ENCODE measurements around the gene AP1S3.

Gene AP1S3

GRCh38 chr2:223732346-223732745 lies 105.0 kb downstream of the AP1S3 start (continued):
- TF ChIP-seq TSHZ2 (CRISPR knock-in tag; IDR thresholded peaks at IDR 0.05) (no peak), ZC3H10 (CRISPR knock-in tag; IDR thresholded peaks at IDR 0.05) (no peak), TCF4 (CRISPR knock-in tag; IDR thresholded peaks at IDR 0.05; ENCODE audit: borderline replicate concordance) (no peak), ZNF565 (CRISPR knock-in tag; conservative IDR thresholded peaks at IDR 0.05; ENCODE audit: low read depth) (no peak), TOX (CRISPR knock-in tag; IDR thresholded peaks at IDR 0.05; ENCODE audit: borderline replicate concordance) (no peak), PPARA (CRISPR knock-in tag; IDR thresholded peaks at IDR 0.05; ENCODE audit: borderline replicate concordance) (no peak), ISL1 (CRISPR knock-in tag; IDR thresholded peaks at IDR 0.05) (no peak), SNAI2 (CRISPR knock-in tag; IDR thresholded peaks at IDR 0.05) (no peak)

GRCh38 chr2:223731503-223731902 lies 105.9 kb downstream of the AP1S3 start:
- no peak for TF ChIP-seq RARB (CRISPR knock-in tag; IDR thresholded peaks at IDR 0.05)
- no peak for ATAC-seq

- TF ChIP-seq SNAI2 (CRISPR knock-in tag; IDR thresholded peaks at IDR 0.05) (no peak), ZFP3 (CRISPR knock-in tag; IDR thresholded peaks at IDR 0.05) (no peak), RARB (CRISPR knock-in tag; IDR thresholded peaks at IDR 0.05) (no peak), POU6F1 (CRISPR knock-in tag; IDR thresholded peaks at IDR 0.05; ENCODE audit: borderline replicate concordance, low read depth) (no peak), ZFP30 (CRISPR knock-in tag; IDR thresholded peaks at IDR 0.05) (no peak), ZNF8 (CRISPR knock-in tag; IDR thresholded peaks at IDR 0.05) (no peak)
- no peak for ATAC-seq
Observed at GRCh38 chr2:223729781-223730180, 107.6 kb downstream of the AP1S3 start.

- TF ChIP-seq ARNTL (CRISPR knock-in tag; IDR thresholded peaks at IDR 0.05; ENCODE audit: borderline replicate concordance, low read depth) (no peak), ZFP3 (CRISPR knock-in tag; IDR thresholded peaks at IDR 0.05) (0 out of 2 replicates have a peak, but pooled peaks have one; percentile 12)
- ATAC-seq = peak; percentile 31
Observed at GRCh38 chr2:223727562-223727961, 109.8 kb downstream of the AP1S3 start.

DNA sequence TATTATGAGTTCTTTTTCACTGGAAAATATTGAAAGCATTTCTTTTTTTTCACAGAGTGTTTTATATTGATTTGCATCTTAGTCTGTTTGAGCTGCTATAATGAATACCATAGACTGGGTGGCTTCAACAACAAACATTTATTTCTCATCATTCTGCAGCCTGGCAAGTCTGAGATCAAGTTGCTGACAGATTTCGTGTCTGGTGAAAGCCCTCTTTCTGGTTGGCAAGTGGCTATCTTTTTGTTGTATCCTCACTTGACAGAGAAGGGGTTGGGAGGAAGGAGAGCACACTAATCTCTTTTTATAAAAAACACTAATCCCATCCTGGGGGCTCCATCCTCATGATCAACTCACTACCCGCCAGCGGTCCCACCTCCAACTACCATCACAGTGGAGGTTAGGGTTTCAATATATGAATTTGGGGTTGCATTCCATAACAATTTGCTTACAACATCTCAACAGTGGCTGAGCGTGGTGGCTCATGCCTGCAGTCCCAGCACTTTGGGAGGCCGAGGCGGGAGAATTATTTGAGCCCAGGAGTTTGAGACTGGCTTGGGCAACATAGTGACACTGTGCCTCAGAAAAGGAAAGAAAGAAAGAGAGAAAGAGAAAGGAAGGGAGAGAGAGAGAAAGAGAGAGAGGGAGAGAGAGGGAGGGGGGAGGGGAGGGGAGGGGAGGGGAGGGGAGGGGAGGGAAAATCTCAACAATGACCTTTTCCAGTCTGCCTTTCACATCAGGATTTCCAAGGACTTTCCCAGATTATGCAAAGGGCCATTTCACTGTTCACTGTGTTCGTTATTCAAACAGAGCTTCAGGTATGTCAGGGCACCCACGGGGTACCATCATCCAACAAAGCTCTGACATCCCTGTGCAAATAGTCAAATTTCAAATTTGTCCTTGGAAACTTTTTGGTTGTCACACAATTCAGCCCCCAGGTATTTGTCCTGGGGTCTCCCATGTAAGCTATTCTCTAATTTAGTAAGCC lies 111.1 kb downstream of the AP1S3 start:
- peak; percentile 10 for ATAC-seq
- TF ChIP-seq PPARA (CRISPR knock-in tag; IDR thresholded peaks at IDR 0.05; ENCODE audit: borderline replicate concordance) (no peak), CSDC2 (CRISPR knock-in tag; IDR thresholded peaks at IDR 0.05) (0 out of 2 replicates have a peak, but pooled peaks have one; percentile 46)

DNA sequence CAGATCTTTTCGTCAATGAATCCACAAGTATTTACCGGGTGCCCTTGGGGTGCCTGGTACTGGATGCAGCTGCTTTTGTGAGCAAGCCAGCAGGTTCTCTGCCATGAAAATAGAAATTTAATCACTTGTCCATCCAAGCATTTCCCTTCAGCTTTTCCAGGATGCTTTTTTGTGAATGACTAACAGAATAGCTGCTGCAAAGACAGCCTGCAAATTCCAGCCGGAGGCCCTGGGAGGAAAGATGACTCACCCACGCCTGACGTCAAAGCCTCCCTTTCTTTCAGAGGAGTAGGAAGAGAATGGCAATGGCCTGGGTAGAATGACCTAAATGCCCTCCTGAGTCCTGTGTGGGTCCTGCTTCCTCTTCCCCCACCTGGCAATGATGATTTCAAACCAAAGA lies 111.9 kb downstream of the AP1S3 start:
- ATAC-seq = peak; percentile 97
- TF ChIP-seq, protein P1, sequence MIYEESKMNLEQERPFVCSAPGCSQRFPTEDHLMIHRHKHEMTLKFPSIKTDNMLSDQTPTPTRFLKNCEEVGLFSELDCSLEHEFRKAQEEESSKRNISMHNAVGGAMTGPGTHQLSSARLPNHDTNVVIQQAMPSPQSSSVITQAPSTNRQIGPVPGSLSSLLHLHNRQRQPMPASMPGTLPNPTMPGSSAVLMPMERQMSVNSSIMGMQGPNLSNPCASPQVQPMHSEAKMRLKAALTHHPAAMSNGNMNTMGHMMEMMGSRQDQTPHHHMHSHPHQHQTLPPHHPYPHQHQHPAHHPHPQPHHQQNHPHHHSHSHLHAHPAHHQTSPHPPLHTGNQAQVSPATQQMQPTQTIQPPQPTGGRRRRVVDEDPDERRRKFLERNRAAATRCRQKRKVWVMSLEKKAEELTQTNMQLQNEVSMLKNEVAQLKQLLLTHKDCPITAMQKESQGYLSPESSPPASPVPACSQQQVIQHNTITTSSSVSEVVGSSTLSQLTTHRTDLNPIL (CRISPR knock-in tag; IDR thresholded peaks at IDR 0.05; ENCODE audit: low read depth) = peak; percentile 76; the same call in 1 of the 2 replicates
- TF ChIP-seq ZFP30 (CRISPR knock-in tag; IDR thresholded peaks at IDR 0.05) (no peak), ISL1 (CRISPR knock-in tag; IDR thresholded peaks at IDR 0.05) (peak; percentile 71), OSR1 (CRISPR knock-in tag; IDR thresholded peaks at IDR 0.05) (no peak), TCF4 (CRISPR knock-in tag; IDR thresholded peaks at IDR 0.05; ENCODE audit: borderline replicate concordance) (peak; percentile 28; the same call in 1 of the 2 replicates), TOX (CRISPR knock-in tag; IDR thresholded peaks at IDR 0.05; ENCODE audit: borderline replicate concordance) (peak; percentile 60; the same call in 1 of the 2 replicates), ZC3H10 (CRISPR knock-in tag; IDR thresholded peaks at IDR 0.05) (peak; percentile 42; the same call in 1 of the 2 replicates), SNAI2 (CRISPR knock-in tag; IDR thresholded peaks at IDR 0.05) (peak; percentile 70; the same call in 1 of the 2 replicates), CSRNP3 (CRISPR knock-in tag; IDR thresholded peaks at IDR 0.05) (0 out of 2 replicates have a peak, but pooled peaks have one; percentile 11), TSHZ2 (CRISPR knock-in tag; IDR thresholded peaks at IDR 0.05) (no peak)

Data from SK-N-SH treated with all-trans-retinoic acid at 6 μM for 48 hours (cell line).